ENCODE measurements around the gene B3GALNT2. TPM values are rescaled to one million over a fixed set of nuclear protein-coding genes. Genes with fewer than 3 reads are reported as not detected.

Gene B3GALNT2
- total and polyA plus RNA-seq, 2 donors = 19.6 to 59.5 TPM

- peaks cover 2% of the 10 kb centered on the region for H3K4me1 ChIP-seq (ENCODE audit: insufficient read depth)
- no peak overlapping the region for H3K4me3 ChIP-seq (ENCODE audit: low read depth, low read length)
- 94% methylated on average over 1 of the region's 1 CpG for WGBS
Observed at GRCh38 chr1:235403593-235403992, 100.7 kb downstream of the B3GALNT2 start.

GRCh38 chr1:235402457-235403200 is 101.6 kb downstream of the B3GALNT2 start:
- no peak for DNase-seq (ENCODE audit: extremely low spot score)

More at GRCh38 chr1:235403593-235403992, 100.7 kb downstream of the B3GALNT2 start:
- Histone ChIP-seq H3K36me3 (ENCODE audit: insufficient read depth) (peaks cover 3% of the 10 kb centered on the region), H3K27ac (ENCODE audit: low read depth) (no peak overlapping the region)
- DNase-seq (ENCODE audit: extremely low spot score) = no peak

GRCh38 chr1:235401251-235401650 is 103.0 kb downstream of the B3GALNT2 start:
- Histone ChIP-seq H3K27ac (ENCODE audit: low read depth) (no peak overlapping the region), H3K4me1 (ENCODE audit: insufficient read depth) (no peaks in the 10 kb centered on the region), H3K4me3 (ENCODE audit: low read depth, low read length) (no peak overlapping the region), H3K36me3 (ENCODE audit: insufficient read depth) (peaks cover 1% of the 10 kb centered on the region)
- DNase-seq (ENCODE audit: extremely low spot score) = no peak
- 88% methylated on average over 4 of the region's 4 CpGs for WGBS

More at GRCh38 chr1:235402457-235403200, 101.6 kb downstream of the B3GALNT2 start:
- H3K27ac ChIP-seq (ENCODE audit: low read depth) = no peak overlapping the region
- no peak overlapping the region for H3K4me3 ChIP-seq (ENCODE audit: low read depth, low read length)
- H3K36me3 ChIP-seq (ENCODE audit: insufficient read depth) = peaks cover 1% of the 10 kb centered on the region
- WGBS = 94% methylated on average over 7 of the region's 7 CpGs
- no peaks in the 10 kb centered on the region for H3K4me1 ChIP-seq (ENCODE audit: insufficient read depth)

Small RNAs within 50 kb of the gene (small RNA-seq; reads per million reads assigned to genes)
- gene MTCO3P46 (not detected), gene MTND4LP21 (not detected), gene RPS21P1 (not detected)

Other genes with a start within 250 kb of the B3GALNT2 start
- gene ARID4B, start 176.3 kb downstream of the B3GALNT2 start, total RNA-seq = 72.0 TPM
- gene ARID4B, start 176.3 kb downstream of the B3GALNT2 start, polyA plus RNA-seq = 19.1 TPM
- 40.8 TPM for gene GGPS1, start 175.9 kb downstream of the B3GALNT2 start, total RNA-seq
- gene GGPS1, start 175.9 kb downstream of the B3GALNT2 start, polyA plus RNA-seq = 25.2 TPM
- gene TBCE, start 137.0 kb downstream of the B3GALNT2 start, total RNA-seq = 28.7 TPM
- gene TBCE, start 137.0 kb downstream of the B3GALNT2 start, polyA plus RNA-seq = 15.4 TPM
- gene GNG4, start 145.3 kb upstream of the B3GALNT2 start, total RNA-seq = 2.3 TPM
- gene GNG4, start 145.3 kb upstream of the B3GALNT2 start, polyA plus RNA-seq = 3.9 TPM